ENCODE data around the gene ABL2.
"Not testable (repeated sequence)": the region's sequence is repeated elsewhere in the genome, so short reads cannot be mapped to it uniquely, and the experiment has no call there.

ABL2 gene

GRCh38 chr1:179135168-179135567 lies 94.3 kb downstream of the ABL2 start:
- not testable (repeated sequence) for DNase-seq (ENCODE audit: low read depth)

- DNase-seq (ENCODE audit: low read depth): no peak
Measured at GRCh38 chr1:179129702-179130473, 99.6 kb downstream of the ABL2 start.

- DNase-seq (ENCODE audit: low read depth): no peak
Measured at GRCh38 chr1:179128520-179128919, 101.0 kb downstream of the ABL2 start.

DNA sequence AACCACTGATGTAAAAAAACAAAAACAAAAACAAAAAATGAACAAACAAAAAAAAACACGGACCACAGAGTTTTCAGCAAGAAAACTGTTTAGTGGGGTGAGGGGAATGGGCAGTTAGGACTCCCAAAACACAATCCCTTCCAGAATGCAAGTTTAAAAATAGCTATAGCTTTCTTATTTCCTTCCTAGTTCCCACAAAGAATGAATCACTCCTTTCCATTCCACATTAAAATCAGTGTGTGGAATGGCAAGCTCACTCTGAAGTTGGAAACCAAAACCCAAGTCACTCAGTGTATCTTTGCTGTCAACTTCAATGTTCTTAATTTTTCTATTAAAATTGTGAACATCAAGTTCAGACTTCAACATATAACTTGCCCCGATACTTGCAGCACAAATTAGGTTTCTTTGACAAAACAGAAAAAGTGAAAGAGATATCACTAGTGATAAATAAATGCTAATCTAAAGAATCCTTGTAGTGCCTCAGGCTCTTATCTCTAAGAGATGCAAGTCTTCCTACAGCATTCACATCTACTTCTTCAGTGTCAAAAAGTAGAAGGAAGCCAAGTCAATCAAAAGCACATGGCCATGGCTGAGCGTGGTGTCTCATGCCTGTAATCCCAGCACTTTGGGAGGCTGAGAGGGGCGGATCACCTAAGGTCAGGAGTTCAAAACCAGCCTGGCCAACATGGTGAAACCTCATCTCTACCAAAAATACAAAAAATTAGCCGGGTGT lies 102.1 kb downstream of the ABL2 start:
- DNase-seq (ENCODE audit: low read depth): no peak

DNA sequence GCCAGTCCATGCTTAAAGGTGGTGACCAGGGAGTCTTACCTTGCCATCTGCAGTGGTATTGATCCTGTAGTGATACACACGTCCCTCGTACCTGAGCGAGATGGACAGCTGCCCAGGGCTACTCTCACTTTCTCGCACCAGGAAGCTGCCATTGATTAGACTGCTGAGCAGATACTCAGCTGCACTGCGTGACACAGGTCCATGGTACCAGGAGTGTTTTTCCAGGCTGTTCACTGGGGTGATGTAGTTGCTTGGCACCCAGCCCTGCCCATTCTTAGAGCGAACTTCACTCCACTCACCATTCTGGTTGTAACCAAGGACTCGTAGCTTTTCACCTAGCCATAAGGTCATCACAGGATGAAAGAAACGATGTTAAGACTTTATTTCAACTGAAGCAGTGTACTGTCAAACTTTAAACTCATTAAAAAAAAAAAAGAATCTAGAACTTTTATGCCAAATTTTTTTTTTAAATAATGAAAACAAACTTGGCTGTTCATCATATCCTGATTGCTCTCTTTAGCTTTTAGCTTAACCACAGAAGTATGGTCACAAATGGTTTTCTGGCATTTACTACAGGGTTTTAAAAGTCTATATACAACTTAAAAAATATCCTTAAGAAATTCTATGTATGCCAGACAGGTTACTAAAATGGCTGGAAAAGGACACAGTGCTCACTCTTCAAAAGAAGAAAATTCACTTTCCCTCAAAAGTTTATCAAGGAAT lies 103.0 kb downstream of the ABL2 start:
- no peak for DNase-seq (ENCODE audit: low read depth)

DNA sequence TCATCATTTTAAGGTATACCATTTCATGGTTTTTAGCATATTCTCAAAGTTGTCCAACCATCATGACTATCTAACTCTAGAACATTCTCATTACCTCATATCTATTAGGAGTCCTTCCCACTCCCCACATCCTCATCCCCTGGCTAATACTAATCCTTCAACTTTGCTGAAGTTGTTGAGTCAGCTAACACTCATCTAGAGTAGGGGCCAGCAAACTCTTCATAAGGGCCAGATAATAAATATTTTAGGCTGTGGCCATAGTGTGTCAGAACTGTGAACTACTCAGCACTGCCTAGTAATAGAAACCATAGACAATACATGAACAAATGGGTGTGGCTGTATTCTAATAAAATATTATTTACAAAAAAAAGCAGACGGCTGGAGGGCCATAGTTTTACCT lies 104.6 kb downstream of the ABL2 start:
- DNase-seq (ENCODE audit: low read depth): no peak

DNA sequence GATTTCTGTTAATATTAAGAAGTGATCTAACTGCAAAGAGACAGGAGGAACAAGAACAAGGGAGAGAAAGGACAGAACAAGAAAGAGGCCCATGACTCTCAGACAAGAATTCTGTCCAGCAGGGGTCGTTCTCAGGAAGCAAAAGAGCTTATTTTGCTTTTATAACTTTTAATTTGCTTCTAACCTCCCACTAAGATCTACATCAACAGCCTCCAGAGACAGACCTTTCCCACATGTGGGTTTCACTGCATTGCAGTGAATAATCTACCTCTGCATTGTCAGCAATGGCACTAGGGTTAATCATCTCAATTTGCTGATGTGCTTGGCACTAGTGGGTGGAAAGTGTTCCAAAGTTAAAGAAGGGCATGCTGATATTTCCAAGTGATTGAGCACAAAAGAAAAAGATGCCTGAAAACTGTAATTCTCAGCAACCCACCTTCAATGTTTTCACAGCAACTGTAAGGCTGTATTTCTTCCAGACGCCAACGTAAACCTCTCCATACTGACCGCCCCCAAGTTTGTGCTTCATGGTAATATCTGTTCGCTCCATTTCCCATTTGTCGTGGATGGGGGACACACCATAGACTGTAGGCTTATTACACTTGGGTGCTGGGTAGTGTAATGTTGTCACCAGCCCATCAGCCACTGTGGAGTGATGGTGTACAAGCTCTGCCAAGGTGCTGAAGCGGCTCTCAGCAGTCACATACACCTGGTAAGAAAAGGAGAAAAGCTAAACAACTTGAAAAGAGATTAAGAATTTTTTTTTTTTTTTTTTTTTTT lies 108.1 kb downstream of the ABL2 start:
- DNase-seq (ENCODE audit: low read depth): no peak

DNA sequence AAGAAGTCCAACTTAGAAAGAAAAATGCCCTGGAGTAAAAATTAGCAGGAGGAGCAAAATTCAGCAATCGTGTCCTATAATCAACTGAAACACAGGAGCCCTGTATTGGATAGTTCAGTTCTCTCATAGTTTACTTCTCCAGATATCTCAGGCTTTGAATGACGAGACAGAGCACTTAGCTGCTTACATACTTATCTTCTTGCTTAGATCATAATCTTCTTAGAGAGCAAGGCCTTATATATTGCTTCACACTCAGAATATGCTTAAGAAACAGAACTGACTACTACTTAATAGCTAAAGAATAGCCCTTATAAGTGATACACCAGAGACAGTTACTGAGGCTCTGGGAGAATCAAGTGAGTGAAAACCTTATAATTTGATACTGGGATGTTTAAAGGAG lies 108.7 kb downstream of the ABL2 start:
- no peak for DNase-seq (ENCODE audit: low read depth)

- no peak for DNase-seq (ENCODE audit: low read depth)
Measured at GRCh38 chr1:179119513-179119912, 110.0 kb downstream of the ABL2 start.

GRCh38 chr1:179115181-179115580 lies 114.3 kb downstream of the ABL2 start:
- DNase-seq (ENCODE audit: low read depth): no peak

- DNase-seq (ENCODE audit: low read depth): no peak
Measured at GRCh38 chr1:179108644-179109043, 120.8 kb downstream of the ABL2 start.

DNA sequence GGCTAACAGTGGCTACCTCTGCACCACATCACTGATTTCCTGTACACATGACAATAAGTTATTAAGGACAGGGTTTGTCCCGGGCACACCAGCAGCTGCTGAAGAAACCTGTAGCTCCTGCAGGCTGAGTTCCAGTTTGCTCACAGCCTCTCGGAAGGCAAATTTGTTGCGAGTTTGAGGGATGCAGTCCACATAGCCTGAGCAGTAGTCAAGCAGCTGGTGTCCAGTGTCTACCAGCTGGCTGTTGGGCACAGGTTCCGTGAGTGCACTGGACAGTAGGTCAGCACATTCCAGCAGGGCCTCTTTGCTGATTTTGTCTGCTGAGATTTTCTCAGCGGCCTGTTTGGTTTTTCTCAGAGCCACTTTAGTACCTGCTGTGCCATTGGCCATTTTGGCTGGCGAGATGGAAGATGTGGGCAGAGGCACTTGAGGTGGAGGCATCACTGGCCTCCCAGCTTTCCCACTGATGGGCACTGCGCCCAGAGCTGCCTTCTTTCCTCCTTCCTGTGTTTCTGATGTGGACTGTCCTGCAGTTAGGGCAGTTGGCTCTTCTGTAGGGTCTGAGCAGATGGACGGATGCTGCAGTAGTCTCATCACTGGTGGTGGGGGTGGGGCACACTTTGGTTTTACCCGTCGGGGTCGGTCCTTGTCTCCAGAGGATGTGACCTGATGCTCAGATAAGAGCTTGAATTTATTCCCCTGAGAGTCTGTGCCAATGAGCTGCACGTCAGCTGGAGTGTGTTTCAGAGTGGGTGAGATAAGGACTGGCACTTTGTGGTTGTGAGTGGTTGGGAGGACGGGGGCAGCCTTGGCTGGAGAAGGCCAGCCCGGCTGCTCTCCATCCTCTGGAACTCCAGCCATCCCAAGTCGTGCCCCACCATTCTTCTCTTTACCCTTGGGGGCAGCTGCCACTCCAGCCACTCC lies 121.5 kb downstream of the ABL2 start:
- no peak for DNase-seq (ENCODE audit: low read depth)

- DNase-seq (ENCODE audit: low read depth): no peak
Measured at GRCh38 chr1:179105393-179105792, 124.1 kb downstream of the ABL2 start.

- no peak for DNase-seq (ENCODE audit: low read depth)
Measured at GRCh38 chr1:179104611-179105250, 124.7 kb downstream of the ABL2 start.

GRCh38 chr1:179103999-179104398 lies 125.5 kb downstream of the ABL2 start:
- no peak for DNase-seq (ENCODE audit: low read depth)

DNA sequence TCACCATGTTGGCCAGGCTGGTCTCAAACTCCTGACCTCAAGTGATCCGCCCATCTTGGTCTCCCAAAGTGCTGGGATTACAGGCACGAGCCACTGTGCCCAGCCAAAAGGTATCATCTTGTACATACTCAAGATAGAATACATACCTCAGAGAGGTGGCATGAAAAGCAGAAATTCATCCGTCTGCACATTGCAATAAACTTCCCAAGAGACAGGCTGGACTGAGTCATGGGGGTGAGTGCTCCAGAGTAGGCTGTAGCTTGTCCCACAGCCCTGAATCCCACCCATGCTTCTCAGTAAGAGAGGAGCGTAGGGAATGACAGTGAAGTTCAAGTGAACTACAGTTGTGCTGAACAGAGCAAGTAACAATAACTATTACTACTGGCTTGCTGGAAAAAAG lies 127.9 kb downstream of the ABL2 start:
- DNase-seq (ENCODE audit: low read depth): no peak

GRCh38 chr1:179099891-179100290 lies 129.6 kb downstream of the ABL2 start:
- DNase-seq (ENCODE audit: low read depth): no peak

DNA sequence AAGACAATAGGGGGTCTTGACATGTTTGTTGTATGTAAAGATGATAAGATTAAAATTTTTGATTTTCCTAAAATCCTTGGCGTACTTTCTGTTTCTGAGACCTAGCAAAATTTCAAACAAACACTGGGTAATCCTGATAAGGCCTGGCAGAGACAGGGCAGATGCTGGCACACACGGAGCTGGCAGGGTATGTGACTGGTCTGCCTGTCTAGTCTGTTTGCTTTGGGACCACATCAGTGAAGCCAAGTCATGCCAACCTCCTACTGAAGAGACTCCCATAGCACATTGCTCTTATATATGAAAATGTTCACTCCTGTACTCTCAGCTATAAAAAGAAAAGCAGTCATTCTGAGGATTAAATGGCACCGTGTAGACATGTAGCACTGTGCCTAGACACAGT lies 133.6 kb downstream of the ABL2 start:
- DNase-seq (ENCODE audit: low read depth): no peak

GRCh38 chr1:179095377-179095776 lies 134.1 kb downstream of the ABL2 start:
- no peak for DNase-seq (ENCODE audit: low read depth)

- no peak for DNase-seq (ENCODE audit: low read depth)
Measured at GRCh38 chr1:179094818-179095217, 134.7 kb downstream of the ABL2 start.
